GM12878 (cell line): Measurements from ENCODE around the gene SLC2A8.

ENCODE experiments used
- CHD1 ChIP-seq: IDR thresholded peaks from 2 replicates; pipeline ENCODE4 v1.6.1; 2012; ENCODE audit warnings: low read depth, low read length, improper control_type of control experiment
- CREB1 ChIP-seq: IDR thresholded peaks from 2 replicates; pipeline ENCODE4 v1.6.1; 2012; ENCODE audit warnings: low read depth, mild to moderate bottlenecking, inconsistent platforms
- ETV6 ChIP-seq, 2 experiments: fragments of 450-650 bp in 1 of 2; IDR thresholded peaks in 1 of 2; conservative IDR thresholded peaks in 1 of 2; 2 replicates each; pipeline ENCODE4 v1.6.1; 2014; ENCODE audit warnings: antibody characterized with exemption in 1 of 2, borderline replicate concordance in 1 of 2, low read depth in 1 of 2, mild to moderate bottlenecking in 1 of 2, moderate library complexity in 1 of 2
- EZH2 ChIP-seq: IDR thresholded peaks from 2 replicates; pipeline ENCODE4 v1.6.1; 2012; ENCODE audit warnings: low read depth, mild to moderate bottlenecking, control low read depth, inconsistent platforms, low read length, borderline replicate concordance; ENCODE audit not compliant: control insufficient read depth
- HDAC6 ChIP-seq: fragments of 200-600 bp; sonication (generic); IDR thresholded peaks from one replicate; pipeline ENCODE4 v1.8.0; 2017; ENCODE audit warnings: antibody characterized with exemption; ENCODE audit not compliant: unreplicated experiment
- JUND ChIP-seq: IDR thresholded peaks from 2 replicates; pipeline ENCODE4 v1.6.1; 2012; ENCODE audit warnings: low read depth, mild to moderate bottlenecking, low read length, improper control_type of control experiment, moderate library complexity
- MXI1 ChIP-seq: fragments of 150-350 bp; IDR thresholded peaks from 2 replicates; pipeline ENCODE4 v1.6.1; 2011; ENCODE audit warnings: low read depth, mild to moderate bottlenecking, inconsistent platforms, low read length, improper control_type of control experiment
- MYB ChIP-seq: fragments of 150-350 bp; IDR thresholded peaks from 2 replicates; pipeline ENCODE4 v1.6.1; 2014; ENCODE audit warnings: mild to moderate bottlenecking, low read depth, low read length, borderline replicate concordance
- MYC ChIP-seq: IDR thresholded peaks from 2 replicates; pipeline ENCODE4 v1.6.1; 2011; ENCODE audit warnings: mild to moderate bottlenecking, low read length, moderate library complexity, inconsistent platforms; ENCODE audit not compliant: insufficient read depth, insufficient replicate concordance, insufficient read length, severe bottlenecking
- NFYA ChIP-seq: IDR thresholded peaks from 2 replicates; pipeline ENCODE4 v1.6.1; 2011; ENCODE audit warnings: low read depth, mild to moderate bottlenecking, low read length, improper control_type of control experiment, borderline replicate concordance
- SUZ12 ChIP-seq: fragments of 200-600 bp; sonication (generic); IDR thresholded peaks from one replicate; pipeline ENCODE4 v1.6.1; 2018; ENCODE audit warnings: antibody characterized with exemption, mild to moderate bottlenecking; ENCODE audit not compliant: unreplicated experiment
- TCF3 ChIP-seq: IDR thresholded peaks from 2 replicates; pipeline ENCODE4 v1.6.1; 2012; ENCODE audit warnings: low read depth, mild to moderate bottlenecking, low read length, borderline replicate concordance; ENCODE audit not compliant: insufficient read depth
- TF ChIP-seq, protein P1 (sequence below), 3 experiments: IDR thresholded peaks in 2 of 3; conservative IDR thresholded peaks in 1 of 3; 2 replicates each; pipeline ENCODE4 v1.5.1; 2011; ENCODE audit warnings: low read depth in 3 of 3, low read length in 3 of 3, mild to moderate bottlenecking in 3 of 3, control low read depth in 2 of 3, moderate library complexity in 2 of 3, inconsistent platforms in 1 of 3, mixed read lengths in 1 of 3; ENCODE audit not compliant: control insufficient read depth in 2 of 3, insufficient read depth in 1 of 3; ENCODE audit errors: extremely low read depth in 1 of 3

DNA sequence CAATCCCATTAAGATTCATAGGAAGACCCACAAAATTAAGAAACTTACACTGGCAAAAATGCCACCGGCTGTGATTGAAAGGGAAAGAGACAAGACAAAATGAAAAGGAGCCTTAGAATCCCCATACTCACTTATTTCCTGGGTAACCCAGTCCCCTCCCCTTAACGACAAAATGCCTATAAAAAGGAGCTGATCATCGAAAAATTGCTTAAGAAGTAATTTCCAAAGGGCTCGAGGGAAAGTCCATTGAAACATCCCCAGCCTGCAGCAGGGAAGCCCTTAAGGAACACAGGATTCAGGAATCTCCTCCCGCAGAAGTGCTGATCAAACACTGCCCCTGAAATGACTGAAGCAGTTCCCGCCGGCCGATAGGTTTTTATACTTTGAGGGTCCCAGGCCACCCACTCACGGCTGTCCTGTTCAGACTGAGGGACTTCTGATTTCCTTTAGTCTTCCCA, 26.5 kb downstream of the SLC2A8 start:
- TF ChIP-seq SUZ12 (no peak), JUND (no peak), MXI1 (no peak), EZH2 (no peak), HDAC6 (no peak), TCF3 (no peak), MYC (no peak), MYB (no peak), ETV6 (conservative IDR thresholded peaks at IDR 0.05 in 1 of 2, IDR thresholded peaks at IDR 0.05 in 1 of 2; ENCODE audit: borderline replicate concordance in 1 of 2, low read depth in 1 of 2) (no peak), CREB1 (no peak), CHD1 (no peak), NFYA (no peak)
- TF ChIP-seq, protein P1, sequence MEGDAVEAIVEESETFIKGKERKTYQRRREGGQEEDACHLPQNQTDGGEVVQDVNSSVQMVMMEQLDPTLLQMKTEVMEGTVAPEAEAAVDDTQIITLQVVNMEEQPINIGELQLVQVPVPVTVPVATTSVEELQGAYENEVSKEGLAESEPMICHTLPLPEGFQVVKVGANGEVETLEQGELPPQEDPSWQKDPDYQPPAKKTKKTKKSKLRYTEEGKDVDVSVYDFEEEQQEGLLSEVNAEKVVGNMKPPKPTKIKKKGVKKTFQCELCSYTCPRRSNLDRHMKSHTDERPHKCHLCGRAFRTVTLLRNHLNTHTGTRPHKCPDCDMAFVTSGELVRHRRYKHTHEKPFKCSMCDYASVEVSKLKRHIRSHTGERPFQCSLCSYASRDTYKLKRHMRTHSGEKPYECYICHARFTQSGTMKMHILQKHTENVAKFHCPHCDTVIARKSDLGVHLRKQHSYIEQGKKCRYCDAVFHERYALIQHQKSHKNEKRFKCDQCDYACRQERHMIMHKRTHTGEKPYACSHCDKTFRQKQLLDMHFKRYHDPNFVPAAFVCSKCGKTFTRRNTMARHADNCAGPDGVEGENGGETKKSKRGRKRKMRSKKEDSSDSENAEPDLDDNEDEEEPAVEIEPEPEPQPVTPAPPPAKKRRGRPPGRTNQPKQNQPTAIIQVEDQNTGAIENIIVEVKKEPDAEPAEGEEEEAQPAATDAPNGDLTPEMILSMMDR (IDR thresholded peaks at IDR 0.05 in 2 of 3, conservative IDR thresholded peaks at IDR 0.05 in 1 of 3; ENCODE audit: control insufficient read depth in 2 of 3, extremely low read depth in 1 of 3, insufficient read depth in 1 of 3, low read depth in 3 of 3, low read length in 3 of 3), result no peak
